ENCODE measurements around the gene OLFML2A.

OLFML2A gene

DNA sequence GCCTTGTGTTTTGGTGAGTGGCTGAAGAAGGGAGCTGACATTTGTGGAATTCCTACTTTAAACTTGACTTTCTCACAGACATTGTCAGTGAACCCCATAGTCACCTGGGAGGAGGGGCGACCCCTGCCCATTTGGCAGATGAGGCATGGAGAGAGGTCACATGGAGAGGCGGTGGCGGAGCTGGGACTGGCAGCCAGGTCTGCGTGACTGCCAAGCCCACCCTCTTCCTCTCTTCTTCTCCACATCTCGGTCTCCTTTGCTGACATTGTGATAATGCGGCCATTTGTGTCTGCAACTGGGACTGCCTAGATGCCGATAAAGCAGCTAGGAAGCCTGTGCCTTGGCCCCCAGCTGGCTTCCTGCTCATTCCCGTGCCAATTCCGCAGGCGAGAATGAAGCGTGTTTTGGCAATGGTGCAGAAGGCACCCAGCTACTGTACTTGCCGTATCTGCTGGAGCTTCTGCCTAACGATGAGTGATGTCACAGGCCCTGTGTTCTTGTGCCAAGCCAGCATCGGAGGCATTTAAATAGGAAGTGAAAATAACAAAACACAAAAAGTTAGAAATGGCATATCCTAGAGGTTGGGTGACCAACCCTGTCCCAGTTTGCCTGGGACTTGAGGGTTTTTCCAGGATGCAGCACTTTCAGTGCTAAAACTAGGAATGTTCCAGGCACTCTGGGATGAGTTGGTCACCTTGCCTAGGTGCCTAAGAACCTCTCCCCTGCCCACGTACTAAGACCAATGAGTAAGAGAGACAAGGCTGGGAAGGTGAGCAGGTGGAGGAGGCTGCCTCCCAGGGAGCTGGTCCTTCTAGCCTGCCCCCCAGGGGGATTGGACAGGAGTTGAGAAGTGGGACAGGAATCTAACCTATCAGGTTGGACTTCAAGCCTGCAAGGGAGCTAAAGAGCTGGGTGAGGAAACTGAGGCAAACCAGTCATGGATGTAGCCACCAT is 23.6 kb downstream of the OLFML2A start:
- no peak for DNase-seq

DNA sequence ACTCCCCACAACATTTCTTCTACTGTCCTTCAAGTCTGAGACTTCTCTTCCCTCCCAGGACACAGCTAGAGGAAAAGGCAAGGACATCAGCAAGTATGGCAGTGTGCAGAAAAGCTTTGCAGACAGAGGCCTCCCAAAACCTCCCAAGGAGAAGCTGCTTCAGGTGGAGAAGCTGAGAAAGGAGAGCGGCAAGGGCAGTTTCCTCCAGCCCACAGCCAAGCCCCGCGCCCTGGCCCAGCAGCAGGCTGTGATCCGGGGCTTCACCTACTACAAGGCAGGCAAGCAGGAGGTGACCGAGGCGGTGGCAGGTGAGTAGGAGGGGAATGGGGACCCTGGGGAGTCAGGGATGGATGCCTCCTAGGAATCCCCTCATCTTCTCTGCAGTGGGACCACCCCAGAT is 24.4 kb downstream of the OLFML2A start:
- no peak for DNase-seq

DNA sequence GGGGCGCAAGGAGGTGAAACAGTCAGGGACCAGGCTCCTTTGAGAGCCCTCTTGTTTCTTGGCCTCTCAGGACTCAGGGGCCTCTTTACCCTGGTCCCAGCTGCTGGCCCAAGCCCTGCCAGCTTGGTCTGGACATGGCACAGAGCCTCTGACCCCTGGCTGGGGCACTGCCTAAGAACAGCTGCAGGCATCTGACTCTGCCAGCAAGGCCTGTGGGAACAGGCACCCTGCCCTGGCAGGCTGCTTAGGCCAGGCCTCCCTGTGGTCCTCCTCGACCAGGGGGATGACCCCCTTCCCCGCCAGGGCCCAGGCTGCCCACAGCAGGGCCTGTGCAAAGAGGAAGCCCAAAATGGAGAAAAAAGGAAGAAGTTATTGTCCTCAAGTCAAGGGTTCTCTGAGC is 25.5 kb downstream of the OLFML2A start:
- DNase-seq, result no peak

DNA sequence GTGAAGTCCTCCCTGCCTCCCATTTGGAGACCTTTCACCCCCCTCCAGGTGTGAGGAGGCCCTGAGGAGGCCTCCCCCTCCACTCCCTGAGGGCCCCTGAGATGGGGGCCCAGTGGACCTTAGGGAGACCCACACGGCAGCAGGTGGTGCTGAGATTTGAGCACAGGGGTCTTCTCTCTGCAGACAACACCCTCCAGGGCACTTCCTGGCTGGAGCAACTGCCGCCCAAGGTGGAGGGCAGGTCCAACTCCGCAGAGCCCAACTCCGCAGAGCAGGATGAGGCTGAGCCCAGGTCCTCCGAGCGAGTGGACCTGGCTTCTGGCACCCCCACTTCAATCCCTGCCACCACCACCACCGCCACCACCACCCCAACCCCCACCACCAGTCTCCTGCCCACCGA is 27.0 kb downstream of the OLFML2A start:
- DNase-seq, result no peak

DNA sequence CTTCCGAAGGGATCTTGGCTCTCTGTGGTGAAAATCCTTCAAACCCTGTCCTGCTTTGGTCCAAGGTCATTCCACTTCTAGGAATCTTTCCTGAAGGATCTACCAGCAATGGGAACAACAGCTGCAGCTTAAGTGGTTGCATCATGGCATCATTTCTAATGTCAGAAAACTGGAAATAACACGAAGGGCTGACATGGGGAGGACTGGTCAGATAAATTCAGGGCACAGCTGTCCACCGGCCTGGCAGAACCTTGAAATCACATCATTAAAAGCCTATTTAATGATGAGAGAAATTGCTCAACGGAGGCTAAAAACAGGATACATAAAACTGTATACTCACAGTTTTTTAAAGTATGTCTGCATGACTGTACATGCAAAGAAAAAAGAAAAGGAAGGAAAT is 28.3 kb downstream of the OLFML2A start:
- DNase-seq, result no peak

DNA sequence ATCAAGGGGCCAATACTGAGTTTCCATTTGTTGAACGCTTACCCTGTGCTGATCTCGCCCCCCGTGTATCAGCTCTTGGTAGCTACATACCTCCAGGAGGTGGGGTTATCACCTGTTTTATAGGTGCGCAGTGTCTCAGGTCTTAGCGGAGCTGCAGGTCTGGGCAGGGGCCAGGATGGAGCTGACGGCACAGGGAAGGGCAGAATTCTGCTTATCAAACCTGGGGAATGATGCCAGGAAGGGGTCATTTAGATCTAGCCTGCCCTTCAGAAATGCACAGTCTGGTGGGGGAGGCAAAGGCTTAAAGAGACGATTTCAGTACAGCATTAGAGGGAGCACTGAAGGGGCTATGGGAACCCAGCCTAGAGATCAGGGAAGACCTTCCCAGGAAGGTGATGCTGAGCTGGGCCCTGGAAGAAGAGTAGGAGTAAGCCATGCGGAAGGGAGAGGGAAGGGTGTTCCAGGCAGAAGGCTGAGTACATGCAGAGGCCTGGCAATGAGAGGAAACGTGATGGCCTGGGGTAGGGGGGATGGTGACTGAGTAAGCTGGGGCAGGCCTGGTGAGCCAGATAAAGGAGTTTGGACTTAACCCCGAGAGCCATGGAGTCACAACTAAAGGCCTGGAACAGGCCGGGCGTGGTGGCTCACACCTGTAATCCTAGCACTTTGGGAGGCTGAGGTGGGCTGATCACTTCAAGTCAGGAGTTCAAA is 31.5 kb downstream of the OLFML2A start:
- no peak for DNase-seq

DNA sequence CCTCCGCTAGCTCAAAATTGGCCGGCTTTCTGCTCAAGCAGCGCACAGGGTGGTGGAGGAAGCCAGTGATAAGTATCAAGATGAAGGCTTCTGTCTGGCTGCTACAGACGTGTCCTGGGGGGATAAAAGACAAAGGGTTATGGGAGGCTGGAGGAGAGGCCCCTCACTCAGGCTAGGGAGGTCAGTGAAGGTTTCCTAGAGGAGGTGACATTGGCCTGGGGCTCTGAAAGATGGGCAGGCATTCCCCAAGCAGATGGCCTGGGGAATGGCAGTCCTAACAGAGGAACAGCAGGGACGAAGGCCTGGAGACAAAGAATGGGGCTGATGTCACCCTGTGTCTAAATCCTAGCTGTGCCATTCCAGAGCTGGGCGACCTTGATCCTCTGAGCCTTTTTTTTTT is 32.3 kb downstream of the OLFML2A start:
- DNase-seq, result no peak

DNA sequence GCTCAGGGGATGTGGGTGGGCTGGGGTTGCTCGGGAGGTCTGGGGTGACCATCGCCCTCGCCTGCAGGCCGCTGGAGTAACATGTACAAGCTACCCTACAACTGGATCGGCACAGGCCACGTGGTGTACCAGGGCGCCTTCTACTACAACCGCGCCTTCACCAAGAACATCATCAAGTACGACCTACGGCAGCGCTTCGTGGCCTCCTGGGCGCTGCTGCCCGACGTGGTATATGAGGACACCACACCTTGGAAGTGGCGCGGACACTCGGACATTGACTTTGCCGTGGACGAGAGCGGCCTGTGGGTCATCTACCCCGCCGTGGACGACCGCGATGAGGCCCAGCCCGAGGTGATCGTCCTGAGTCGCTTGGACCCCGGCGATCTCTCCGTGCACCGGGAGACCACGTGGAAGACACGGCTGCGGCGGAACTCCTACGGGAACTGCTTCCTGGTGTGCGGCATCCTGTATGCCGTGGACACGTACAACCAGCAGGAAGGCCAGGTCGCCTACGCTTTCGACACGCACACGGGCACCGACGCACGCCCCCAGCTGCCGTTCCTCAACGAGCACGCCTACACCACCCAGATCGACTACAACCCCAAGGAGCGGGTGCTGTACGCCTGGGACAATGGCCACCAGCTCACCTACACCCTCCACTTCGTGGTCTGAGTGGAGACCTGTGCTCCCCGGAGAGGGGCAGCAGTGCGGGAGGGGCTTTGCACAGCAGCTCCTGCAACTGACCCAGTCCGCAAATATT is 33.0 kb downstream of the OLFML2A start:
- DNase-seq, result no peak

DNA sequence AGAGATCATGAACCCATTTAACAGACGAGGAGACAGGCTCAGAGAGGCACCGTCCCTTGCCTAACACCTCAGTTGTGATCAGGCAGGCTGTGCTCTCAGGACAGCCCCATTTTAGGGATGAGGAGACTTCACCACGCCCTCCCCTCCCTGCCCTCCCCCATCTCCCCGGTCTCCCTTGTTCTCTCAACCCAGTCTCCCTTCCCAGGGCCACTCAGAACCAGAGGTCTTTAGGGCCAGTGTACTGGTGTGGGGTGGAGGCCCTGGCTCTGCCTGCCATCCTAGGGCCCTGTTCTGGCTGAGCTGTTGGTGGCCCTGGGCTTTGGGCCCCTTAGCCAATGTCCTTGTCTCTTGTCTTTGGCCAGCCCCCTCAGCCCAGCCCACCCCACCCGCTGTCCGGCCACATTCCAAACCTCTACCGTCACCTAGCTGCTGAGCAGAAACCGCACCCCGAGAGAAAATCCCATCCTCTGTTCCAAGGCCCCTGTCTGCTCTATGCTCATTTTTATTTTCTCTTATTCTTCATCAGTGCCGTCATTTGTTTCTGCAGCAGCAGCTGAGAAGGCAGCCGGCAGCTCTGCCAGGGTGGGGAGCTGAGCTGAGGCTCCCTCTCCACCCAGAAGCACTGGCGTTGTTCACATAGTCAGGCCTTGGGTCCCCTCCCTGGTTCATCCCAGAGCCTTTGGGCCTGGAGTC is 33.9 kb downstream of the OLFML2A start:
- DNase-seq, result no peak

DNA sequence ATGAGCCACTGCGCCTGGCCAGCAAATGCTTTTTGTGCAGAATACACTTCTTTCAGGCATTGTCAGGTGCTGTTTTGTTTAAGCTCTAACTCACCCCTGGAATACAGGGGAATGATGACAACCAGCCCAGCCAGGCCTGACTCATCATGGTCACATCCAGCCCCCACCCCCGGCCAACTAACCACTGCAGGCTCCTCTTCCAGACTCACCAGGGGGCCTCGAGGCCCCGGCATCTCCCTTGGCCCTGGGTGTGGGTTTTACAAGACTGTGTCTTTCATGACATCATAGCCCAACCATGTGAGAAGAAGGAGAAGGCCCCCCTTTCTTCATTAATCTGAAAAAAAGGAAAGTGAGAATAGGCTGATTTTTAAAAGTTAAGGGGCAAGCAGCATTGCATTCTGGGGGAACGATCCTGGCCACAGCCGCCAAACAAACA is 35.5 kb downstream of the OLFML2A start:
- no peak for DNase-seq

DNA sequence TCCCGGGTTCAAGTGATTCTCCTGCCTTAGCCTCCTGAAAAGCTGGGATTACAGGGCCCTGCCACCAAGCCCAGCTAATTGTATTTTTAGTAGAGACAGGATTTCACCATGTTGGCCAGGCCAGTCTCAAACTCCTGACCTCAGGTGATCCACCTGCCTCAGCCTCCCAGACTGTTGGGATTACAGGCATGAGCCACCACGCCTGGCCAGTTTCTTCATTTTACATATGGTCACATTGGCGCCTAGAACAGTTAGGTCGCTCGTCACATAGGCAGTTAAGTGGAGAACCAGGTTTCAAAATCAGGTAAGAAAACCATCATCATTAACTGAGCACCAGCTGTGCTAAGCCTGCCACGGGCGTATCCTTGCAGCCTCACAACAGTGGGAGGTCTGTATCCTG is 36.1 kb downstream of the OLFML2A start:
- peak in 1 of 3 experiments; percentile 11 for DNase-seq

DNA sequence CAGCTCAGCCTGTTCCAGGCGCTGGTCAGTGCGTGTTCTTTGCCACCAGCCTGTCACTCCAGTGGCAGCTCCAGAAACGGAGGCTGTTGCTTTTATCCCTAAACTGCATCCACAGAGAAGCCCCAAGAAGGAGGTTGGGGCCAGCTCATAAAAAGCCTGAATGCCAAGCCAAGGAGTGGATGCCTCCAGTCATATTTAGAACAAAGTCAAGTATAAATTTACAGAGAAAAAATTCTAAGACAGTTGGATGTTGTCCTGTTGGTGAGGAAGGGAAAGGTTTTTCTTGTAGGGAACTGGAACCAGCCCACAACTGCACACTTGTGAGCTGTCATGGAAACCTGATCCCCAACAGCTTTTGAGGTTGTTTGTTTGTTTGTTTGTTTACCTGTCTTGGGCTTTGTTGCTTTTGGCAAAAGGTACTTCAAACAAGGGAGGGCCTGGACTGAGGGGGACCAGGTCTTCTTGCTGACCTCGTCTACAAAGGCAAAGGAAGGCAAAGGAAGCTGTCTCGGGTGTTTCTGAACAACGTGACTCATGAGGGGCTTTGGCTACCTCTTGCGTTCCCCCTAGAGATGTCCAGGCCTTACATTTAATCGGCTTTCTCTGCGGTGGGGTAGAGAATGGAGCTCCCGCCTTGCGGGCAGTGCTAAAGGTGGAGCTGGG is 36.7 kb downstream of the OLFML2A start:
- no peak for DNase-seq

DNA sequence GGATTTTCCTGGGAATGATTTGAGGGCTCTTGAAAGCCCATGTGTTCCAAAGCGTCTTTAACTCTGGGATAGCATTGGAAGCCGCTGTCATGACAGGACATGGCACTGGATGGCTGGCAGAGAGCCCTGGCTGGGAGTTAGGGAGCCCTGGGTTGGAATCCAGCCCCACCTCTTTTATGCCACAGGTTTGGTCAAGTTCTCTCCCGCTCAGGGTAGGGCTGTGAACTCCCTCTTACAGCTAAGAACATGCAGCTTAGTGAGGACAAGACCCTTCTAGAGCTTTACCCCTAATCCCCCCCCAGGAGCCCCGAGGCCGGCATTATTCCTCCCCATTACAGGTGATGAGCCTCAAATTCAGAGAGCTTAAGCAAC is 37.2 kb downstream of the OLFML2A start:
- no peak for DNase-seq

DNA sequence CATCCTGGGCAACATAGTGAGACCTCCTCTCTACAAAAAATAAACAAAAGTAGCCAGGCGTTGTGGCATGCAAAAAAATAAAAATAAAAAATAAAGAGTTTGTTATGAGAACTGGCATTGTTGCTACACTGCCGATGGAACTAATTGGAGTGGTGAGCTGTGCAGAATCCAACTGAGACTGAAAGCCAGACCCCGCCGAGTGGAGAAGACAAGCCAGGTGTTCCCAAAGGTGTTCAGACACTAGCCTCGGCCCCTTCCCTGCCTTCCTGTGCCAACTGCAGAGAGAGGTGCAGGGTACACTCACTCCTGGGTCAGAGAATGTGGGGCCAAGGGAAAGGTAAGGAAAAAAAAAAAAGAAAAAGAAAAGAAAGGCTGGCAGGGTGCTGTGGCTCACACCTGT is 38.7 kb downstream of the OLFML2A start:
- no peak for DNase-seq

DNA sequence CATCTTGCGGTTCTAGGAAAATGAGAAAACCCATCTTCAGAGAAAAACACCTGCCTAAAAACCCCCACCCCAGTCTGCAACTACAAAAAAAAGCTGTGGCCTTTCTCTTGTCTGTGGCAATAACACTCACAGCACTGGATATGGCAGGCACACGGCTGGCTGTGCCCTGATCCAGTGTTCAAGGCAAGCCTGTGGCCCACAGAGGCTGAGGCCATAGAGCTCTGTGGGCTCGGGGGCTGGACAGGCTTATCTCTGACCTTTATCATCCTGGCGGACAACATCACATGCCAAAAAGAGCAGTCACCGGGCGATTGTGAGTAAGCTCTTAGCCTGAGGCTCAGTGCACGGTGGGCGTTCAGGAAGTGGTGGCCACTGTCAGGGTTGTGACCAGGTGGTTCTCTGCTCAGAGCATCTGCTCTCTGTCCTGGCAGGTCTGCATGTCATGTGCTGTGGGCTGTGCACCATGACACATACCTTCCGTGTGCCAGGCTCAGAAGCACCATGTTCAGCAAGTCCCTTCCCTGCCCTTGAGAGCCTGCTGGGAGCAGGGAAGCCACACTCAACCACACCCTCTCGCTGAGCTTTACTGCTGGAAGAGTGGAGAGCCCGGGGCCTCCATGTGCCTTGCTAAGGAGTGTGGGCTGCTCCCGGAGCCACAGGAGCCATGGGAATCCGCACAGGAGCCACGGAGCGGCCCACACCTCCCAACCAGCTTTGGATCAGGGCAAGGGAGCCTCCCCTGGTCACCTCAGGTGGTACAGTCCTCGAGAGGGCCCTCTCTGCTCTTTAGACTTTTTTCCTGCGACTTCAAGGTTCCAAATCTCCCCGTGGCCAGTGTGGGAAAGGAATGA is 41.7 kb downstream of the OLFML2A start:
- DNase-seq, result peak in 1 of 3 experiments; percentile 40

DNA sequence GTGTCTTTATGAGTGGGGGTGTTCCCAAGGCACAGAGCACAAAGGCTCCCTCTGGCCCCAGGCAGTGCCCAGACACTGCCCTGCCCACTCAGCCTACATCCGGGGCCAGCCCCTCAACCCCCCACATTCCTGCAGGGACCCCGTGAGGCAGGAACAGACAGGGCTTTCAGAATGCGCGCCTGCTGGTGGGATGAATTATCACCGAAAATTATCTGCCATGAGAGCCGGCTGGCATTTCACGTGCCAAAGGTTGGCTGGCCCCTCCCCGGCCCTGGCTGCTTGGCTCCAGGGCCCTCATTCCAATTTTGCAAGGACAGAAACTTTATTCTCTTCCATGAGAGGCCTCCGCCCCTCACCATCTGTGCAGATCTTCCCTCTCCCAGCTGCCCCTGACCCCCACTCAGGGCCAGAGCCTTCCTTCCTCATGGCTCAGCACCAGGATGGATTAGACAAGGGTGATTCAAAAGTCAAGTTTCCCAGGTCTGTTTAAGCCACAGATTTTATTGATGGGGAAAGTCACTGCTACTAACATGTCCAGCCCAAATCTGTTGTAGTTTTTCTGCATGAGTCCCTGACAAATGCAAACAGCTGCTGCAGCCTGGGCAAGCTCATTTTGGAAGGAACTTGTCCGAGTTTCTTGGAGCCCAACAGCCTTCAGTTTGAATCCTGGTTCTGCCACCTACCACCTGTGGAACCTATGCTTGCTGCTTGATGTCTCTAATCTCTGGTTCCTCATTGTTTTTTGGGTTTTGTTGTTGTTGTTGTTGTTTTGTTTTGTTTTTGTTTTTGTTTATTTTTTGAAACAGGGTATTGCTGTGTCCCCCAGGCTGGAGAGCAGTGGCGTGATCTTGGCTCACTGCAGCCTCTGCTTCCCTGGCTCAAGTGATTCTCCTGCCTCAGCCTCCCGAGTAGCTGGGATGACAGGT is 44.0 kb downstream of the OLFML2A start:
- DNase-seq, result no peak

DNA sequence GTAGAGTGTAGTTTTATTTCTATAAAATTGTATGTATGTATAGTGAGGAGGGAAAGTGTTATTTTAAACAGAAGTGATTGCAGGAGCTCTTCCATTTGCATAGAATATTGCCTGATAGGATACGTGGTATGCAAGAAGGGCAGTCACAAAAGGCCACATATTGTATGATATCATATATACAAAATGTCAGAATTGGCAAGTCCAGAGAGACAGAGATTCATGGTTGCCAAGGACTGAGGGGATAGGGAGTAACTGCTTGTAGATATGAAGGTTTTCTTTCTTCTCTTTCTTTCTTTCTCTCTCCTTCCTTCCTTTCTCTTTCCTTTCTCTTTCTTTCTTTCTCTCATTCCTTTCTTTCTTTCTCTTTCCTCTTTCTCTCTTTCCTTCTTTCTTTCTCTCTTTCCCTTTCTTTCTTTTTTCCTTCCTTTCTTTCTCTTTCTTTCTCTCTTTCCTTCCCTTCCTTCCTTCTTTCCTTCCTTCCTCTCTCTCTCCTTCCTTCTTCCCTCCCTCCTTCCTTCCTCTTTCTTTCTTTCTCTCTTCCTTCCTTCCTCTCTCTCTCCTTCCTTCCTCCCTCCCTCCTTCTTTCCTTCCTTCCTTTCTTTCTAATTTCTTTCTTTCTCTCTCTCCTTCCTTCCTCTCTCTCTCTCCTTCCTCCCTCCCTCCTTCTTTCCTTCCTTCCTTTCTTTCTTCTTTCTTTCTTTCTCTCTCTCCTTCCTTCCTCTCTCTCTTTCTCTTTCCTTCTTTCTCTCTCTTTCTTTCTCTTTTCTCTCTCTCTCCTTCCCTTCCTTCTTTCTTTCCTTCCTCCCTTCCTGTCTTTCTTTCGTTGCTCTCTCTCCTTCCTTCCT is 51.8 kb downstream of the OLFML2A start:
- DNase-seq, result peak in 1 of 3 experiments; percentile 8

DNA sequence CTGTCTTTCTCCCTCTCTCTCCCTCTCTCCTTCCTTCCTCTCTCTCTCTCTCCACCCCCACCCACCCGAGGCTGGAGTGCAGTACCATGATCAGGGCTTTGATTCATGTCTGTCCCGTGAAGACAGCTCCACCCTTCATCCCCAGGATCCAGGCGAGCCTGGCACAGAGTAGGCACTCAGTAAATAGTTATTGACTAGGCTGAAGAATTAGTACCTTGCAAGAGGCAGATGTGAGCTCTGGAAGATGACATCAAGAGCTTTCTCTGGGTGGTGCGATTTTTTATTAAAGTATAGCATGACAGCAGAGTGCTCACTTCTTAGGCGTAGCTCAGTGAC is 52.4 kb downstream of the OLFML2A start:
- no peak for DNase-seq

DNA sequence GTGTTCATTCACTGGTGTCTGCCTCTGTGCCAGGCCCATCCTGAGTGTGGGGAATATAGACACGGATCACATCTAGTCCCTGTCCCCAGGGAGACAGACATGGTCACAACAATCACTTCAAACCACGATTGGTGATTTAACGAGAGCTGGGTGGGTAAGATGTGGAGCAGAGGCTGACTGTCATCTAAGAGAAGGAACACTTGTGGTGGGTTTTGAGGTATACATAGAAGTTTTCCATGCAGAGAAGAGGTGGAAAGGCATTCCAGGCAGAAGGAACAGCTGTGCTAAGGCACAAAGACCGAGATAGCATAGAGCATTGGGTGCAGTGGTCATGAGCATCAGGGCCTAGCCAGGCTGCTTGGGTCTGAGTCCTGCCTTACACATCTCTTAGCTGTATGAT is 53.7 kb downstream of the OLFML2A start:
- DNase-seq, result no peak

All from NCI-H1417 (cell line).